Activated CD4-positive, CD25-positive, alpha-beta regulatory T cell treated with anti-CD3 and anti-CD28 coated beads, Interleukin-2, amount 50 U/mL, for 72 hours (primary cell): ENCODE measurements around the gene PTH2.

ENCODE experiments used
- DNase-seq: peaks from one replicate; pipeline ENCODE4 v3.0.0; 2021

The PTH2 gene

GRCh38 chr19:49430678-49431329, 7.6 kb upstream of the PTH2 start:
- DNase-seq: no peak

DNA sequence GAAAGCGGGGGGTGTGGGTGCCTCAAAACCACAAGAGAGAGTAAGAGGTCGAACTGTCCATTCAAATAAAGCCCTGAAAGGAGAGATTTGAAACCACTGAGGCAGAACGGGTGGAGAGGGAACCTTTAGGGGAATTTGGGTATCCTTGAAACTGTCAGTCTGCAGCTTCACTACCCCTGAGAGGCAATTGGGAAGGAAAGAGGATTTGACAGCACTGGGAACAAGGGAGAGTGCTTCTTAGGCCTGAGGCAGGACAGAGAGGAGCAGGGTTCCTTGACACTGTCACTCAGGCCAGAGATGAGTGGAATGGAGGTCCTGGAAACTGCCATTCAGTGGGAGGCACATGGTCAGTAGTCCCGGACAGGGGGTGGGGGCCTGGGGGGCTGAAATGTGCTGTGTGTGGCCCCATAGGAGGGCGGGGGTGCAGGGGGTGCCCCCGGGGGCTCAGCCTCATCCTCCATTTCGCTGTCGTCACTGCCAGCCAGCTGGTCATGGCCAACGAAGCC, 7.0 kb upstream of the PTH2 start:
- no peak for DNase-seq

DNA sequence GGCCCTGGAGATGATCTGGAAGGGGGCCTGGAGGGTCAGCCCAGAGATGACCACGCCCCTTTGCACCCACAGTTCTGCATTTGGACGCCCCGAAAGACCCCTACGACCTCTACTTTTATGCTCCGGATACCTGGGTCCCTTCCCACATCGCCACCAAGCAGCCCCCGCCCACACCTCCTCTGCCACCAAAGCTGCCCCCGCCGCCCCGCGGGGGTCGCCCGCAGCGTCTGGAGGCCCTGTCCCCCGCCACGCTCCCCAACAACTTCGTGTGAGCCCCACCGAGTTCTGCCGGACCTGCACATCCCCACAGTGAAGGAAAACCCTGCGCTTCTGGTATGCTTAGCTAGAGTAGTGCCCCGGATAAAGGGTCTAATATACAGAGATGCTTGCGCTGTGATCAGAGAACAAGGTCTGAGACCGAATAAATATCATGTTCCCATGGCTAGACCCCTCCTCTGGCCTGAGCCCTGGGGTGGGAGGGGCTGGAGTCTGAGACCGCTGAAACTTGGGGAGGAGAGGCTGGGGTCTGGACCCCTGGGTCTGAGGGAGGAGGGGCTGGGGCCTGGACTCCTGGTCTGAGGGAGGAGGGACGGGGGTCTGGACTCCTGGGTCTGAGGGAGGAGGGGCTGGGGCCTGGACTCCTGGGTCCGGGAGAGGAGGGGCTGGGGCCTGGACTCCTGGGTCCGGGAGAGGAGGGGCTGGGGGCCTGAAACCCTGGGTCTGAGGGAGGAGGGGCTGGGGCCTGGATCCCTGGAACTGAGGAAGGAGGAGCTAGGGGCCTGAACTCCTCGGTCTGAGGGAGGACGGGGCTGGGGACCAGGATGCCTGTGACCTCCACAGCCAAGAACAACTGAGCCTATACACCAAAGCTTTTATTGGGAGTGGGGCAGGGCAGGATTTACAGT, 5.6 kb upstream of the PTH2 start:
- no peak for DNase-seq

- DNase-seq: no peak
Observed at GRCh38 chr19:49427855-49428546, 4.8 kb upstream of the PTH2 start.

GRCh38 chr19:49427339-49427738, 4.1 kb upstream of the PTH2 start:
- no peak for DNase-seq

GRCh38 chr19:49425922-49426592, 2.8 kb upstream of the PTH2 start:
- DNase-seq: no peak

DNA sequence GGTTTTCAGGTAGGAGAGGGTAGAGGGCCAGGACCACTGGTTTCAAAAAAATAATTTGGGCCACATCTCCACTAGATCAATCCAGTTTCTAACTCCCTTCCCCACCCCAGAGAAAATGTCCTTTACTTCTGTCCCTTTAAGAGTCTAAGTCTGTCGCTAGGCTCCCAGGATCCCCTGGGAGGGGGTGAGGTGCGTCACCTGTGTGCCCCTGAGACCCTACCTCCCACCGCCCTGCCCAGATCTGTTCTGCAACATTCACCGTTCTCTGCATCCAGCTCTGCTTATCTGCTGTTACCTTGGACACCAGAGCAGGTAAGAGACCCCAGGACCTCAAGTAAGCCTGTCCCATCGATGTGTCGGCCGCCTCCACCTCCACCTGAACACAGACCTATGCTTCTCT, 1.9 kb upstream of the PTH2 start, which contains the start of gene GFY:
Gene GFY (plus strand): TSS at position 211 of the 400 bp plus-strand sequence. CDS start 1,043 bp downstream, outside the sequence.
- DNase-seq: no peak

DNA sequence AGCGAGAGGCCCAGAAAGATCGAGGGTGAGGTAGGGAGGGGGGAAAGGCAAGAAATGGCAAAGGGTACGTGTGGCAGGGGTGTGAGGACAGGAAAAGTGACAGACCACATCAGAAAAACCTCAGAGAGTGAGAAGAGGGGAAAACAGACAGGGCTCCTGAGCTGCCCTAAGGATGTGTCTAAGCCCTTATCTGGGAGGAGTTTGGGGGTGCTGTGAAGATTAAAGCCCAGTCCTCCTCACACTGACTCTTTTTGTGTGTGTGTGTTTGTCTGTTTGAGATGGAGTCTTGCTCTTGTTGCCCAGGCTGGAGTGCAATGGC, 703 bp upstream of the PTH2 start:
- DNase-seq: no peak

- peak; percentile 65 for DNase-seq
Observed at GRCh38 chr19:49422407-49423070, 702 bp downstream of the PTH2 start.

DNA sequence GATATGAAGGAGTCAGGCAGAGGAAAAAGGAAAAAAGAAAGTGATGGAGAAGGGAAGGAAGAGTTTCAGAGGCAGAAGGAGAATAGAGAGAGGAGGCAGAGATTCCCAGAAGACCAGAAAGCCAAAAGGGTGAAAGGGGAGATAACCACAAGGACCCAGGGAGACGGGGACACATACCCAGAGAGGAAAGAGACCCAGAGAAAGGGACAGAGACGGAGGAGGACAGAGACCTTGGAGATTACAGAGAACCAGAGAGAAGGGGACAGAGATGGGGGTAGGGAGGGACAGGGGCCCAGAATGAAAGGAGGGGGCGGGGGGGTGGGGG, 1.4 kb downstream of the PTH2 start:
- DNase-seq: no peak

- no peak for DNase-seq
Observed at GRCh38 chr19:49421039-49421877, 2.0 kb downstream of the PTH2 start.

DNA sequence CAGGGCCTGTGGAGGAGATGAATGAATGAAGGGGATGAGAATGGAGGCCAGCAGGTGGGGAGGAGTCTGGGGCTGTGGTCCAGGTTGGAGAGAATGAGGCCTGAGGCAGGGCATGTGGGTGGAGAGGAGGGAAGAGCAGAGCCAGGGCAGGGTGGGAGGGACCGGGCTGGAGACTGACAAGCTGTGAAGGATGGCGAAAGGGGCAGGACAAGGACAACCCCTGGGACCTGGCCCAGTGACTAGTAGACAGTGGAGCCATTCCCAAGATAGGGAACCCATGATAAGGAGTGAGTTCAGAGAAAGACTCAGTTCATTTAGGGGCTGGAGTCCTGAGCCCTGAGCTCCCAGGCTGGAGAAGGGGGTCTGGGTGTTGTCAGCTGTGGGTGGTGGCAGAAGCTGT, 3.0 kb downstream of the PTH2 start:
- no peak for DNase-seq

DNA sequence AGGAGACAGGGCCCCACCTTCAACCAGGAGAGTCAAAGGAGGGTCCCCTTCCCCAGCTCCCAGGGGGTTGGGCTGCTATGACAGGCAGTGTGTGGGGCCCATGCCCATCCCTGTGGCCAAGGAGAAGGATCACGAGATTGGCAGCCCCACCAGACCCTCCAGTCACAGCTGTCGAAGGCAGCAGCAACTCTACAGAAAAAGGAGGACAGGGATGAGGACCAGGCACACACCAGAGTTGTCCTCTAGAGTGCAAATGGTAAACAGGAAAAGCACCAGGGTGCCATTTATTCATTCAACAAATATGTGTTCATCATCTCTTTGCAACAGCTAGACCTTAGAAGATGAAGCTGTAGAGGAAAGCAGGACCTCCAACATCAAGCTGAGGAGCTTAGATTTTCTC, 4.1 kb downstream of the PTH2 start:
- no peak for DNase-seq

GRCh38 chr19:49418511-49418910, 4.7 kb downstream of the PTH2 start:
- DNase-seq: no peak

- no peak for DNase-seq
Observed at GRCh38 chr19:49417088-49417487, 6.2 kb downstream of the PTH2 start.

- no peak for DNase-seq
Observed at GRCh38 chr19:49415810-49416200, 7.4 kb downstream of the PTH2 start.

DNA sequence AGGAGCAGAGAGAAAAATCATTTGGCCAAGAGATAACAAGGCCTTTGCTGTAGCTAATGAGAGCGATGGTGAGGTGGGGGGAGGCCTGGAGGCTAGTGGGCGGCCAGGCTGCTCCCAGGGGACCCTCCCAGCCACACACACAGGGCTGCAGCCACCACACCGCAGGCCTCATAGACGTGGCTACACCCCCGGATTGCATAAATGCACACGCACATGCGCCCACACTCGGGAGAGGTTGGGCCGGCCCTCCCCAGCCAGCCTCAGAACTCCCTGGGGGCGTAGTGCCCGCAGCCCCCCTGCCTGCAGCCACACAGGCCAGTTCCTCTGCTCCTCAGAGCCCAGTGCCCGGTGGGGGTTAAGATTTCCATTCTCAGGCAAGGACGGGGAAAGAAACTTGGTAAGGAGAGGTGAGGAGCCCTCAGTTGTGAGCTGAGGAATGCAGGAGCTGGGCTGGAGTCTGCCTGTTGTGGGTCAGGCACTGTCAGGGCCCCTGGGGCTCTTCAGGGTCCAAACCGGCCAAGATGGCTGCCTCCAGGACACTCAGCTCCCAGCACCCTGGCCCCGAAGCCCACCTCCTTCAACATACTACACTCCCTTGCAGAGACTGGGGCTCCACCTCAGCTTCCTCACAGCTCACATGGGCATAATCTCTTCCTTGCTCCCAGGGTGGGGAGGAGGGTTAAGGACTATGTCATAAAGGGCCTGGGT, 8.0 kb downstream of the PTH2 start:
- DNase-seq: no peak

- no peak for DNase-seq
Observed at GRCh38 chr19:49414256-49414655, 9.0 kb downstream of the PTH2 start.

GRCh38 chr19:49413348-49413747, 9.9 kb downstream of the PTH2 start:
- no peak for DNase-seq

DNA sequence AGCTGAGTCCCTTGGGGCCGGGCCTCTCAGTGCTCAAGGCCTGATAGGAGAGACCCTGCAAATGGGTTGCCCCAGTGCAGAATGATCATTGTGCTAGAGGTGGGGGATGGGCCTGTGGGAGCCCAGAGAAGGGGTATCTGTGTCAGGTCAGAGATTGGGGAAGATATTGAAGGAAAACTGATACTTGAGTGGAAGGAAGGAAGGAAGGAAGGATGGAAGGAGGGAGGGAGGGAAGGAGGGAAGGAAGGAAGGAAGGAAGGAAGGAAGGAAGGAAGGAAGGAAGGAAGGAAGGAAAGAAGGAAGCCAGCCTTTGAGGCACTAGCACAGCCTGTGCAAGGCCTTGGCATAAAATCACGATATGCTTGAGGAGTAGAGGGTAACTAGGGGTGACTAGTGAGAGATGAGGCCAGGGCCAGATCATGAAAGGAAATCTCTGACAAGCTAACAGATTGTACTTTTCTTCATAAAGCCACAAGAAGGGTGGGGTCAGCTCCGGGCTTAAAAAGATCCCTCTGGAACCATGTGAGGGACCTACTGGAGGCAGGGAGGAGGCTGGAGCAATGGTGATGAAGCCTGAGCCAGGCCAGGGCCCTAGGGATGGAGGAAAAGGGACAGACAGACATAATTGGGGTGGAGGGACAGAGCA, 11.4 kb downstream of the PTH2 start:
- no peak for DNase-seq
